DND-41 (cell line): ENCODE data around the gene EIF1AD.

Experiments used
- ATAC-seq: fragments of 200-7000 bp; cut with Tn5 transposase; 3 replicates; pipeline ENCODE4 v1.9.1; 2021; ENCODE audit warnings: low read depth; ENCODE audit not compliant: insufficient read depth
- DNase-seq: peaks from one replicate; pipeline ENCODE4 v3.0.0-alpha.2; 2020
- H2AFZ ChIP-seq: 2 replicates; pipeline ENCODE4 v1.6.0; 2012; ENCODE audit warnings: low read depth, low read length
- H3K27ac ChIP-seq: 2 replicates; pipeline ENCODE4 v1.5.1; 2012; ENCODE audit warnings: low read length, inconsistent platforms
- H3K27me3 ChIP-seq: fragments of 200-600 bp; sonication (generic); 2 replicates; pipeline ENCODE4 v1.6.0; 2012; ENCODE audit warnings: low read length, mild to moderate bottlenecking, inconsistent platforms; ENCODE audit not compliant: insufficient read depth, poor library complexity
- H3K36me3 ChIP-seq: 2 replicates; pipeline ENCODE4 v1.5.1; 2012; ENCODE audit warnings: low read length, inconsistent platforms; ENCODE audit not compliant: insufficient read depth
- H3K4me1 ChIP-seq: 2 replicates; pipeline ENCODE4 v1.5.1; 2012; ENCODE audit warnings: mild to moderate bottlenecking, low read length; ENCODE audit not compliant: insufficient read depth
- H3K4me2 ChIP-seq: 2 replicates; pipeline ENCODE4 v1.6.0; 2012; ENCODE audit warnings: mild to moderate bottlenecking, moderate library complexity, low read length, inconsistent platforms; ENCODE audit not compliant: insufficient read depth
- H3K4me3 ChIP-seq, 2 experiments: fragments of 200-600 bp in 1 of 2; shearing (Covaris generic) in 1 of 2; 2 replicates each; pipeline ENCODE4 v1.5.1; 2012 to 2016; ENCODE audit warnings: inconsistent platforms in 2 of 2, low read length in 2 of 2, mild to moderate bottlenecking in 2 of 2, low read depth in 1 of 2, moderate library complexity in 1 of 2
- H3K79me2 ChIP-seq: 2 replicates; pipeline ENCODE4 v1.6.0; 2012; ENCODE audit warnings: low read length, inconsistent platforms; ENCODE audit not compliant: insufficient read depth
- H3K9ac ChIP-seq: 2 replicates; pipeline ENCODE4 v1.6.0; 2012; ENCODE audit warnings: low read depth, mild to moderate bottlenecking, inconsistent platforms, low read length, moderate library complexity
- H3K9me3 ChIP-seq: 2 replicates; pipeline ENCODE4 v1.5.1; 2012; ENCODE audit warnings: low read length, moderate library complexity, mild to moderate bottlenecking, inconsistent platforms; ENCODE audit not compliant: insufficient read depth, severe bottlenecking
- H4K20me1 ChIP-seq: 2 replicates; pipeline ENCODE4 v1.6.0; 2012; ENCODE audit warnings: low read length; ENCODE audit not compliant: insufficient read depth
- CTCF ChIP-seq: IDR thresholded peaks from 2 replicates; pipeline ENCODE4 v1.5.1; 2012; ENCODE audit warnings: borderline replicate concordance, low read length, moderate library complexity, mild to moderate bottlenecking; ENCODE audit not compliant: poor library complexity, severe bottlenecking; ENCODE audit errors: extremely low read depth
- EZH2 ChIP-seq: IDR thresholded peaks from 3 replicates; pipeline ENCODE4 v1.6.1; 2012; ENCODE audit warnings: borderline replicate concordance, low read depth, mild to moderate bottlenecking, moderate library complexity, low read length, inconsistent platforms; ENCODE audit not compliant: severe bottlenecking

EIF1AD gene

DNA sequence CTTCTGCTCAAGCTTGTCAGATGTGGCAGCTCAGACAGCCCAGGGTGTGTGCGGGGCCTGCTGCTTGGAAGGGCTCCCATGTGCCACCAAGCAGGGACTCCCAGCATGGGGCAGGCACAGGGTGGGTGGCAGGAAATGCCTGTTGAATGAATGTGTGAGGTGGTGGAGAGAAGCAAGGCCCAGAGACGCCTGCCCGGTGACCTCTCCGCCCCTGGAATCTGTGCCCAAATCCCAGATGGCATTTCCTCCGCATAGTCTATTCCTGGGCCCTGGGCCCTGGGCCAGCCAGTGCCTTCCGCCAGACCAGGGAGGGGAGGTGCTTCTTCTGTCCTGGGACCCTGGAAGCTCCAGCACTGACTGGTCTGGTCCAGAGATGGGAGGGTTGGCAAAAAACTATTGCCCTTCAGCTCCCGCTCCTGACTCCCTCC is 13.5 kb upstream of the EIF1AD start:
- H3K79me2 ChIP-seq = no peaks in the 10 kb centered on the region
- DNase-seq = no peak
- TF ChIP-seq CTCF (no peak), EZH2 (no peak)
- H3K4me2 ChIP-seq = no peak overlapping the region
- H2AFZ ChIP-seq = no peak overlapping the region
- no peaks in the 10 kb centered on the region for H3K36me3 ChIP-seq
- no peak overlapping the region for H3K9ac ChIP-seq
- H3K27me3 ChIP-seq = no peaks in the 10 kb centered on the region
- peaks cover 3% of the 10 kb centered on the region; the same call in 1 of the 2 replicates for H4K20me1 ChIP-seq
- H3K4me3 ChIP-seq = no peak overlapping the region
- H3K27ac ChIP-seq = no peak overlapping the region
- no peaks in the 10 kb centered on the region for H3K4me1 ChIP-seq
- ATAC-seq = 0 out of 3 replicates have a peak, but pooled peaks have one; percentile 35
- no peaks in the 10 kb centered on the region for H3K9me3 ChIP-seq

DNA sequence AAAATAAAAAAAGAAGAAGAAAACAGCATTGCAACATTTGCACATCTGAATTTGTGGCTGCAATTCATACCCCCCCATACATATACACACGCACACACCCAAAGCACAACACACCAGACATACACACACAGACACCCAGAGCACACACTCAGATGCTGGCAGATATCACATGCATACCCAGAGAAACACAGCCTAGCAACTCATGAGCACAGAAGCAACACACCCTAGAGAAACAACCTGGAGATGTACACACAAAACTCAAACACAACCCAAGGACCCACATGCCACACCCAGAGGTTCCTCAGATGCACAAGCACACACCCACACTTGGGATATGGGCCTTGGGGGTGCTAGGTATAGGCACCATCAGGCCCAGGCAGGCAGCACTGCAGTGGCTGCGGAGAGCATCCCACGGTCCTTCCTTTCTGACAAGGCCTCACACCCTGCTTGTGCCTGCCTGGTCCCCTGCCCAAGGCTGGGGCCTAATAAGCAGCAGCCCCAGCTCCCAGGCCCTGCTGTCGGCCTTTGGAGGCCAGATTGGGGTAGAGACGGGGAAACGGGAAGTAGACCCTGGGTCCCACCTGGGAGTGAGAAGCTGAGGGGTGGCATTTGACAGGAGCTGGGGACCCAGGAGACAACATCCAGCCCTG is 13.0 kb upstream of the EIF1AD start:
- no peak overlapping the region for H3K4me3 ChIP-seq
- ATAC-seq = peak; percentile 19; the same call in 1 of the 3 replicates
- H3K4me2 ChIP-seq = no peak overlapping the region
- H3K9ac ChIP-seq = no peak overlapping the region
- H3K36me3 ChIP-seq = no peaks in the 10 kb centered on the region
- peaks cover 3% of the 10 kb centered on the region; the same call in 1 of the 2 replicates for H4K20me1 ChIP-seq
- no peaks in the 10 kb centered on the region for H3K27me3 ChIP-seq
- no peak for DNase-seq
- TF ChIP-seq CTCF (no peak), EZH2 (no peak)
- peak overlapping the region; percentile 33; the same call in 1 of the 2 replicates for H2AFZ ChIP-seq
- no peaks in the 10 kb centered on the region for H3K9me3 ChIP-seq
- H3K4me1 ChIP-seq = no peaks in the 10 kb centered on the region
- H3K79me2 ChIP-seq = no peaks in the 10 kb centered on the region
- H3K27ac ChIP-seq = no peak overlapping the region

DNA sequence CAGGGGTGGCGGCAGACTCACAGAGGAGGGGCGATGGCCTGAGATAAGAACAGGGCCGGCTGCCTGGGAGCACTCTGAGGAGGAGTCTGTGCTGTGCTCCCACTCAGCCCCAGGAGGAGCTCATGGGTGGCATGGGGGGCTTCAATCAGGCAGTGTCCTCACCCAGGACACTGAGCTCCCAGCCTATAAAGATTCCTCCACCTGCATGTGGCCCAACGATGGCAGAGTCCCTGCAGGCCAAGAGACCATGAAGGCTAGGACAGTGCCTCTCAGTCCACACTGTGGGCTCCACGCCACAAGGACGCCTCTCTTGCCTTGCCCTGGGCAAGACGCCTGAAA is 11.8 kb upstream of the EIF1AD start:
- peaks cover 3% of the 10 kb centered on the region; the same call in 1 of the 2 replicates for H4K20me1 ChIP-seq
- H3K4me3 ChIP-seq = no peak overlapping the region
- H3K79me2 ChIP-seq = no peaks in the 10 kb centered on the region
- H3K4me1 ChIP-seq = no peaks in the 10 kb centered on the region
- TF ChIP-seq CTCF (no peak), EZH2 (no peak)
- DNase-seq = no peak
- H3K27ac ChIP-seq = no peak overlapping the region
- no peak overlapping the region for H2AFZ ChIP-seq
- no peaks in the 10 kb centered on the region for H3K9me3 ChIP-seq
- ATAC-seq = no peak
- no peak overlapping the region for H3K4me2 ChIP-seq
- no peak overlapping the region for H3K9ac ChIP-seq
- no peaks in the 10 kb centered on the region for H3K36me3 ChIP-seq
- H3K27me3 ChIP-seq = no peaks in the 10 kb centered on the region
